HG03342 (cell line): ENCODE results near the gene UNK.

Experiments used
- ATAC-seq: cut with Tn5 transposase; IDR thresholded peaks from one replicate; pipeline ENCODE4 v1.9.1; 2021; ENCODE audit warnings: mild to moderate bottlenecking, moderate library complexity; ENCODE audit not compliant: unreplicated experiment

UNK gene, protein sequence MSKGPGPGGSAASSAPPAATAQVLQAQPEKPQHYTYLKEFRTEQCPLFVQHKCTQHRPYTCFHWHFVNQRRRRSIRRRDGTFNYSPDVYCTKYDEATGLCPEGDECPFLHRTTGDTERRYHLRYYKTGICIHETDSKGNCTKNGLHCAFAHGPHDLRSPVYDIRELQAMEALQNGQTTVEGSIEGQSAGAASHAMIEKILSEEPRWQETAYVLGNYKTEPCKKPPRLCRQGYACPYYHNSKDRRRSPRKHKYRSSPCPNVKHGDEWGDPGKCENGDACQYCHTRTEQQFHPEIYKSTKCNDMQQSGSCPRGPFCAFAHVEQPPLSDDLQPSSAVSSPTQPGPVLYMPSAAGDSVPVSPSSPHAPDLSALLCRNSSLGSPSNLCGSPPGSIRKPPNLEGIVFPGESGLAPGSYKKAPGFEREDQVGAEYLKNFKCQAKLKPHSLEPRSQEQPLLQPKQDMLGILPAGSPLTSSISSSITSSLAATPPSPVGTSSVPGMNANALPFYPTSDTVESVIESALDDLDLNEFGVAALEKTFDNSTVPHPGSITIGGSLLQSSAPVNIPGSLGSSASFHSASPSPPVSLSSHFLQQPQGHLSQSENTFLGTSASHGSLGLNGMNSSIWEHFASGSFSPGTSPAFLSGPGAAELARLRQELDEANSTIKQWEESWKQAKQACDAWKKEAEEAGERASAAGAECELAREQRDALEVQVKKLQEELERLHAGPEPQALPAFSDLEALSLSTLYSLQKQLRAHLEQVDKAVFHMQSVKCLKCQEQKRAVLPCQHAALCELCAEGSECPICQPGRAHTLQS

DNA sequence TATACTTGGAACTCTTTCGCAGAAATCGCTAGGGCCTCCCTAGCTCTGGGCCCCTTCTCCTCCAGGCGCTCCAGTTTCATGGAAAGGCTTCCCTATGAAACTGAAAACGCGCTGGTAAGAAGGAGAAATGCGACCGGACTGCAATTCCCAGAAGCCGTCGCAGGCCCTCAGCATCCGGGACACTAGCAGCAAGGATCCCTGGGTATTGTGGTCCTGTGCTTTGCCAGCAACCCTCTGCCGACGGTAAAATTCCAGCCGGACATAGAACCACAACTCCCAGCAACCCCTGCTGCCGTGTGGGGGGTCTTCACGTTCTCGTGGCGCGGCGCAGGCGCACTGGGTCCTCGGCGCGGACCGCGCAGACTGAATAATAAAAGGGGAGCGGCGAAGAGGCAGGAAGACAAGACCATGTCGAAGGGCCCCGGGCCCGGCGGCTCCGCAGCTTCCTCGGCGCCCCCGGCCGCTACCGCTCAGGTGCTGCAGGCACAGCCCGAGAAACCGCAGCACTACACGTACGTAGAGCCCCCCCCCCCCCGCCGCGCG, at the start of gene UNK:
Gene UNK, plus strand, starts transcription at position 334 of the 543 bp plus-strand sequence. Its CDS starts 75 bp downstream, at position 409.
- ATAC-seq, result peak; percentile 56

DNA sequence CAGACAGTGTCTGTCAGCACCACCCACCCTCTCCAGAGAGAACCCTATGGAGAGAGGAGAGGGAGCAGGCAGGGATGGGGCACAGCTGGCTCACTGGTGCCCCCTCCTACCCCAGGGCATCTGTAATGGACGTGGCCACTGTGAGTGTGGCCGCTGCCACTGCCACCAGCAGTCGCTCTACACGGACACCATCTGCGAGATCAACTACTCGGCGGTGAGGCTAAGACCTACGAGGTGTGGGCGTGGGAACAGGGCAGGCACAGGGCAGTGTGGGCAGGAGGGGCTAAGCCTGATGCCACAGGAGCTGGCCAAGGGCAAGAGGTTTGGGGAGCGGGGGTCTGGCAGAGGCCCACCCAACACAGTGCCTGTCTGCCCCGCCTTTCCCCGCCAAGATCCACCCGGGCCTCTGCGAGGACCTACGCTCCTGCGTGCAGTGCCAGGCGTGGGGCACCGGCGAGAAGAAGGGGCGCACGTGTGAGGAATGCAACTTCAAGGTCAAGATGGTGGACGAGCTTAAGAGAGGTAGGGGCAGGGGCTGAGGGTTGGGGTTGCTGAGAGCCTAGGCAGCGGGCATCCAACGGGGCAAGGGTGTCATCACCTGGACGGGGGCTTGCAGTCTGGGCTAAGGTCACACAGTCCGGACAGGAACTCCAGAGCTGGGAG, 48.3 kb upstream of the UNK start:
- no peak for ATAC-seq

DNA sequence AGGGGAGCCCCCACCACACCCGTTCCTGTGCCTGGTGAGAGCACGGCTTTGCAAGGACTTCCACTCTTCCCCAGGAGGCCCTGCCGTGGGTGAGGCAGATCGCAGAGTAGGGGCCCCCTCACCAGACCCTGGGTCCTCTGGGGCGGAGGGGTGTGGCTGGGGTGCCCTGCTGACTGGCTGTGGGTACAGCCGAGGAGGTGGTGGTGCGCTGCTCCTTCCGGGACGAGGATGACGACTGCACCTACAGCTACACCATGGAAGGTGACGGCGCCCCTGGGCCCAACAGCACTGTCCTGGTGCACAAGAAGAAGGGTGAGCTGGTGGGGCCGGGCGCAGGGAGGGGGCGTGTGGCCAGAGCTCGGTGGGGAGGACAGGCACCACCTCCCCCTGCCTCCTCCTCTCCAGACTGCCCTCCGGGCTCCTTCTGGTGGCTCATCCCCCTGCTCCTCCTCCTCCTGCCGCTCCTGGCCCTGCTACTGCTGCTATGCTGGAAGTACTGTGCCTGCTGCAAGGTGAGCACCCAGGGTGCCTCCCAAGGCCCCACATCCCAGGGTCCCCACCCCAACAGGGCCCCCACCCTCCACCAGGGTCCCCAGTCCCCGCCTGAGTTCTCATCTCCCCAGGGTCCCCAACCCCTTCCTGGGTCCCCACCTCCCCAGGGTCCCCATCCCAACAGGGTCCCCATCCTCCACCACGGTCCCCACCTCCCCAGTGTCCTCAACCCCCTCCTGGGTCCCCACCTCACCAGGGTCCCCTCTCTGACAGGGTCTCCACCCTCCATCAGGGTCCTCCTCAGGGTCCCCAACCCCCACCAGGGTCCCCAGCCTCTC, 47.3 kb upstream of the UNK start:
- ATAC-seq, result no peak

DNA sequence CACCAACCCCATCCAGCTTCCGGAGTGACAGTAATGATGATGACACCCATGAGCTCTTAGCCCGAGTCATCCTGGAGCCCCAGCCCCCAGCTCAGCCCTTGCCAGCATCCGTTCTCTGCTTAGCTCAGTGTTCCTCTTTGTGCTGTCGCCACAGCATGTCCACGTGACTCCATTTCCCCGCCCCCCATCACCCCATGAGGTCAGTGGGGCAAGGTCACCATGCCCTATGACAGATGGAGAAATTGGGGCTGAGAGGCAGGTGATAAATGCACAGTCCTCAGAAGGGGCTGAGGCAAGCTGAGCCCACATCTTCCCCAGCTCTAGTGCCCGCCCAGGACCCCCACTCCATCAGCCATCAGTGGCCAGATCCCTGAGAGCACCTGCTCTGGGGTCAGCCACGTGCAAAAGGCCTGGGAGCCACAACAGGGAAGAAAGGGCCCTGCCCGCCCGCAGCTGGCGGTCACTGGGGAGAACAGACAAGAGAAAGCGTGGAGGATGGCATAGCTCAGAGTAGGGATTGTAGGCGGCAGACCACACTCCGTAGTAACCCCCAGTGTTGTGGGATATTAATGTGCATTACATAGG, 46.3 kb upstream of the UNK start:
- ATAC-seq, result no peak

DNA sequence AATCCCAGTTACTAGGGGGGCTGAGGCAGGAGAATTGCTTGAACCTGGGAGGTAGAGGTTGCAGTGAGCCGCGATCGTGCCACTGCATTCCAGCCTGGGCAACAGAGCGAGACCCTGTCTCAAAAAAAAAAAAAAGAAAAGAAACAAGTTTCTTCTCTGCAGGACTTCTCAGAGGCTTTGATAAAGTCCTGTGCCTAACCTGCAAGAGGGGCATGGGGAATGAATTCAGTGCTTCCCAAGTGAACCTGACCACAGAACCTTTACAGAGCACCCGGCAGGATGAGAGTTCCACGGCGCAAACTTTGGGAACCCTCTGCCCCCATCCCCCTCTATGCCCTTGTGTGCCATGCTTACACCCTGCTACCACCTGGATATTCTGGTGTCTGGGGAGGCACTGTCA, 45.4 kb upstream of the UNK start:
- ATAC-seq, result no peak

DNA sequence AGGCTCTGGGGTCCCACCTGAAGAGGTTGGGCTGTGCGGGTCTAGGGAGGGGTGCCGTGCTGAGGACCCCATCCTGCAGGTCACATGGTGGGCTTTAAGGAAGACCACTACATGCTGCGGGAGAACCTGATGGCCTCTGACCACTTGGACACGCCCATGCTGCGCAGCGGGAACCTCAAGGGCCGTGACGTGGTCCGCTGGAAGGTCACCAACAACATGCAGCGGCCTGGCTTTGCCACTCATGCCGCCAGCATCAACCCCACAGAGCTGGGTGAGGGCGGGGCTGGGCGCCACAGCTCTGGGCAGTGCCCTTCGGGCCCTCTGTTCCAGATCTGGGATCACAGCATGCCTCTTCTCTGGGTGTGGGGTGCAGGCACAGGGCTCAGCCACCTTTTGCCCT, 44.8 kb upstream of the UNK start:
- ATAC-seq, result no peak

DNA sequence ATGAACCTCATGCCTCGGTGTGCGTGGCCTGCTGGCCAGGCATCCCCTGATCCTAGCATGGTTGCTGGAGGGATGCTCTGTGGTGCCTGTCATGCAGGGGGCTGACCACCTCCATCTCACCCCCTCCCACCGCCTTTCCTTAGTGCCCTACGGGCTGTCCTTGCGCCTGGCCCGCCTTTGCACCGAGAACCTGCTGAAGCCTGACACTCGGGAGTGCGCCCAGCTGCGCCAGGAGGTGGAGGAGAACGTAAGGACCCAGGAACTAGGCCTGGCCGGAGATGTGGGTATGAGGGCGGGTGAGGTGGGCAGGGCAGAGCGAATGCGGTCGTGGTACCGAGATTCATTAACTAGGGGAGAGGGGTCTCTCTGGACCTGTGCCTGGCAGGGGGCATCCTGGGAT, 44.4 kb upstream of the UNK start:
- ATAC-seq, result no peak

DNA sequence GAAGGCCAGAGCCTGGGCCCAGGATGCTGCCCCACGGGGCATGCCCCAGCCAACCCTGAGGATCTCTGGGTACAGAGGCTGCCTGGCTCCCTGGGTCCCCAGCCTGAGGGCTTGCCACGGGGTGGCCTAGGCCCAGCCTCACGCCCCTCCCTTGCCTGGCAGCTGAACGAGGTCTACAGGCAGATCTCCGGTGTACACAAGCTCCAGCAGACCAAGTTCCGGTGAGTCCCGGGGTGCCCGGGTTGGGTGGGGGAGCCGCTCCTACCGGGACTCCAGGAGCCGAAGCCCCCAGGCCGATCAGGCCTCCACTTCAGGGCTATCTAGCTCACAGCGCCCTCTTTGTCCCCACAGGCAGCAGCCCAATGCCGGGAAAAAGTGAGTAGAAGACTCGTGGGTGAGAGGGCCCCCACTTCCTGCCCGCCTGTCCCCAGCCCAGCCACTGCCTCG, 44.0 kb upstream of the UNK start:
- no peak for ATAC-seq

DNA sequence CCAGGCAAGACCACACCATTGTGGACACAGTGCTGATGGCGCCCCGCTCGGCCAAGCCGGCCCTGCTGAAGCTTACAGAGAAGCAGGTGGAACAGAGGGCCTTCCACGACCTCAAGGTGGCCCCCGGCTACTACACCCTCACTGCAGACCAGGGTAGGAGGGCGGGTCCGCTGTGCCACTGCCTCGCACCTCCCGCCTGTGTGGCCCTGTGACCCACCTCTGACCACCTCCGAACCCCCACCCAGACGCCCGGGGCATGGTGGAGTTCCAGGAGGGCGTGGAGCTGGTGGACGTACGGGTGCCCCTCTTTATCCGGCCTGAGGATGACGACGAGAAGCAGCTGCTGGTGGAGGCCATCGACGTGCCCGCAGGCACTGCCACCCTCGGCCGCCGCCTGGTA, 42.3 kb upstream of the UNK start:
- ATAC-seq, result no peak

DNA sequence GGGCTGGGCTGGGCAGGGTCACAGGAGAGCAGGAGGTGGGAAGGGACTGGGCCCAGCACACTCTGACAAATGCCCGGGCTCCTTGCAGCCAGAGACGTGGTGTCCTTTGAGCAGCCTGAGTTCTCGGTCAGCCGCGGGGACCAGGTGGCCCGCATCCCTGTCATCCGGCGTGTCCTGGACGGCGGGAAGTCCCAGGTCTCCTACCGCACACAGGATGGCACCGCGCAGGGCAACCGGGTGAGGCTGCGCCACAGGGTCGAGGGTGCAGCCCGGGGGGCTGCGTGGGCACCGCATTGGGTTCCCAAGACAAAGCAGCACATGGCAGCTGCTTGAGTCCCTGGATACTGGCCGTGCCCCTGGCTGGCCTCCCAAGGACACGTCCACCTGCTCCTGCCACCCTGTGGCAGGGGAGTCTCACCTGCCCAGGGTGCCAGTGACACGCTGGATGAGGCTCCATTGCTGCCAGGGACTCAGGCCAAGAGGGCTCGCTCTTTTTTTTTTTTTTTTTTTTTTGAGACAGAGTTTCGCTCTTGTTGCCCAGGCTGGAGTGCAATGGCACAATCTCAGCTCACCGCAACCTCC, 40.9 kb upstream of the UNK start:
- no peak for ATAC-seq

DNA sequence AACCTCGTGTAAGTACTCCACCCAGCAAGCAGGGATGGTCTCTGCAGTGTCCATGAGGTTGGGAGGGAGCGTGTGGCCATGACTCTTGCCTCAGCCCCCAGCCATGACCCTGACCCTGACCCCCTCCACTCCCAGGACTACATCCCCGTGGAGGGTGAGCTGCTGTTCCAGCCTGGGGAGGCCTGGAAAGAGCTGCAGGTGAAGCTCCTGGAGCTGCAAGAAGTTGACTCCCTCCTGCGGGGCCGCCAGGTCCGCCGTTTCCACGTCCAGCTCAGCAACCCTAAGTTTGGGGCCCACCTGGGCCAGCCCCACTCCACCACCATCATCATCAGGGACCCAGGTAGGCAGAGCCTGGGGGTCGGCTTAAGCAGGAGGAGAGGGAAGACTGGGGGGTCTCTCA, 35.9 kb upstream of the UNK start:
- no peak for ATAC-seq

DNA sequence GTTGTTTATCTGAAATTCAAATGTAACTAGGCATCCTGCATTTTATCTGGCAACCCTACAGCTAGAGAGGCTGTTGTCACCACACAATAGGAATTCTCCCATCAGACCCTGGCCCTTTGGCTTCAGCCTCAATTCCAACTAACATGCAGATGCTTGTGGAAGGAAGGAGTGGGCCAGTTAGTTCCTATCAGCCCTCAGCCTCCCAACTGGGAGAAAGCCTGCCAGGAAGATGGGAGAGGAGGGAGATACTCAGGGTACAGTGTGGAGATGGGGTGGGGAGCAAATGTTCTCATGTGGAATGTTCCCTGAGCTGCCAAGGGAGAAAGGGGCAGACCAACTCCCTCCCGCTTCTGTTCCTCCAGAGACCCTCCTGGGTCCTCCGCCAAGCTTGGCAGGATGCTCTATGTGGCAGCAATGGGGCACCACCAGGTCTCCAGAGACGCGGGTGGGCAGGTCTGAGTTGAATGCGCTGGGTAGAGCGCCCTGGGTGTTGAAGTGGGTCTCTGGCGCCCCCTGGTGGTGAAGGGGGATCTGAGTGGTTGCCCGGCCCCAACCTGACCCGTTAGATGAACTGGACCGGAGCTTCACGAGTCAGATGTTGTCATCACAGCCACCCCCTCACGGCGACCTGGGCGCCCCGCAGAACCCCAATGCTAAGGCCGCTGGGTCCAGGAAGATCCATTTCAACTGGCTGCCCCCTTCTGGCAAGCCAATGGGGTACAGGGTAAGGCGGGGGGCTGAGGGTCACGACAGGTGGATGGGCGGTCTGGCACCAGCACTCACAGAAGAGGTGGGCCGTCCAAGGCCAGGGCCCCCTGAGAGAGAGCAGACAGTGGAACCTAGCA, 34.8 kb upstream of the UNK start:
- no peak for ATAC-seq

DNA sequence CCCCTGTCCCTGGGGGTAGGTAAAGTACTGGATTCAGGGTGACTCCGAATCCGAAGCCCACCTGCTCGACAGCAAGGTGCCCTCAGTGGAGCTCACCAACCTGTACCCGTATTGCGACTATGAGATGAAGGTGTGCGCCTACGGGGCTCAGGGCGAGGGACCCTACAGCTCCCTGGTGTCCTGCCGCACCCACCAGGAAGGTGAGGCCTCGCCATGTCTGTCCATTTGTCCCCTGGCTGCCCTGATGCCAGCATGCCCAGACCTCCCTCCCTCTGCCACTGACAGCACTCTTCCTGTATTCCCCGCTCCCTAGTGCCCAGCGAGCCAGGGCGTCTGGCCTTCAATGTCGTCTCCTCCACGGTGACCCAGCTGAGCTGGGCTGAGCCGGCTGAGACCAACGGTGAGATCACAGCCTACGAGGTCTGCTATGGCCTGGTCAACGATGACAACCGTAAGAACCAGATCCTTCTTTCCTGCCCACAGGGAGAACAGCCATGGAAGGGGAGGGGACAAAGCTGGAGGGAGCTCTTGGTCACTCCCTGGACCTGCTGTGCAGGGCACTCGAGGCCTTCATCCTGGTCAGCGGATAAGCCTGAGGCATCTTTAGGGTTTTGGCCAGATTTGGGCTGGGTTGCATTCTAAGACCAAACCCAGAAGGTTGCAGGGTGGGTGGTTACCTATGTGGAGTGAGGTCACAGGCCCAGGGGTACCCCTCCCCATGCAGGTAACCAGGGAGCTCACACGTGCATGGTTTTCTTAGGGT, 33.8 kb upstream of the UNK start:
- ATAC-seq, result no peak

DNA sequence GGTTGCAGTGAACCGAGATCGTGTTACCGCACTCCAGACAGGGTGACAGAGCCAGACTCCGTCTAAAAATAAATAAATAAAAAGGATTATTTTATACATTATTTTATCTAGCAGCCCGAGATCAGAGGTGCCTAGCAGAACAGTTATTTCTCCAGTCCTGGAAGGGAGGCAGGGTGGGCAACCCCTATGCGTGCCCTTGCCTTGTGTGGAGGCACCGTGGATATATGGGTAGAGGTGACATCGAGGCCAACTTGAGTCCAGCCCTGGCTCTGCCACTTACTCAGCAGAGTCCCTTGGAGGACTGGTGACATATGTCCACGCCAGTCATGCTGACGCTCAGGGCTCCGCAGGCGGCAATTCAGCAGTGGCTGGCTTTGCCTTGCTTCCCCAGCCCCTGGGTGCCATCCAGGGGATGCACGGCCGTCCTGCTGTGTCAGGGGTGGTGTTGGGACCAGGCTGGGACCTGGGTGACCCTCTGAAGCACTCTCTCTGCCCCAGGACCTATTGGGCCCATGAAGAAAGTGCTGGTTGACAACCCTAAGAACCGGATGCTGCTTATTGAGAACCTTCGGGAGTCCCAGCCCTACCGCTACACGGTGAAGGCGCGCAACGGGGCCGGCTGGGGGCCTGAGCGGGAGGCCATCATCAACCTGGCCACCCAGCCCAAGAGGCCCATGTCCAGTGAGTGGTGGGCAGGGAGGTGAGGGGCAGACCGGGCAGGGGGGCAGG, 32.8 kb upstream of the UNK start:
- no peak for ATAC-seq

DNA sequence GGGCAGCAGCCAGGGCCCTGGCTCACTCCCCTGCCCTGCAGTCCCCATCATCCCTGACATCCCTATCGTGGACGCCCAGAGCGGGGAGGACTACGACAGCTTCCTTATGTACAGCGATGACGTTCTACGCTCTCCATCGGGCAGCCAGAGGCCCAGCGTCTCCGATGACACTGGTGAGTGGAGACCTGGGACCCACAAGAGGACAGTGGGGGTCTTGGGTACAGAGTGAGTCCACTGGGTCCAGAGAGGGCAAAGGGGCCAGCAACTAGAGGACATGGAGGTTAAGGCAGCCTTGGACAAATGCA, 32.2 kb upstream of the UNK start:
- no peak for ATAC-seq

DNA sequence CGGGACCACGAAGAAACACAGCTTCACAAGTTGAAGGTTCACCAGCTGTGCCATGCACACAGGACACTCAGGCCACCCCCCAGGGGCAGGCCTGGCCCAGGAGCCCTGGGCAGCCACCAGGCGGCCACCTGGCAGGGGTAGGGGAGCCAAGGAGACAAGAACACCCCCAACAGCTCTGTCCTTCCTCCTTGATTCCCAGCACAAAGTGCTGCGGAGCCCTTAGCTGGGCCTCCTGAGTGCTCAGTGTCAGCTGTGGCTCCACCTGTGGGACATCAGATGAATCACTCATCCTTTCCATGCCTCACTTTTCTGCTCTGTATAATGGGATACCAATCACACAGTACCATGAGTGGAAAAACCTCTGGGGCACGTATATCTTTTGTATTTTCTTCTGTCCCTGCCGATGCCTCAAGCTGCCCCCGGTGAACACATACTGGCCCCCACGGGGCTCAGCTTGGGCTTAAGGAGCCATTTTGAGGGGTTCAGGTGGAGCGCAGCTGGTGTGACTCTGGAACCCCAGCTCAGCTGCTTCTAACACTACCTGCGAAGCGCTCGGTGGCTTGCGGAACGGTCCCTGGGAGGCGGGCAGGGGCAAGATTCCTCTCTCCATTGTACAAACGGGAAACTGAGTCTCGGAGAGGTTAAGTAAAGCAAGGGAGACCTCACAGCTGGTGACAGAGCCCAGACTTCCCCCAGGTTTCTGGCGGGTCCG, 31.6 kb upstream of the UNK start:
- ATAC-seq, result no peak
